IMR-90 (cell line): ENCODE measurements around the gene OBP2B. TPM values are rescaled to one million over a fixed set of nuclear protein-coding genes. Genes with fewer than 3 reads are reported as not detected.

Experiments
- ATAC-seq: fragments of 200-7000 bp; cut with Tn5 transposase; 2 replicates; pipeline ENCODE4 v1.9.1; 2020; ENCODE audit warnings: low read depth, mild to moderate bottlenecking, moderate library complexity
- BruUV-seq: library from RNA; stranded (reverse); fragments of 400-500 nt; replicated peaks from 2 replicates; lab custom pipeline; 2021; lab: Mats Ljungman, UMichigan
- CTCF ChIA-PET: fragments of 300-600 bp; formaldehyde crosslinking; extraction: SDS; loops from one replicate; lab custom pipeline; 2021; ENCODE audit warnings: antibody characterized with exemption; lab: Yijun Ruan, JAX
- POLR2A ChIA-PET: fragments of 300-600 bp; sonication (Branson Sonifier 250); formaldehyde crosslinking; loops from one replicate; lab custom pipeline; 2022; ENCODE audit warnings: antibody characterized with exemption; ENCODE audit not compliant: unreplicated experiment; lab: Charles Lee
- DNase-seq: peaks from one replicate; pipeline ENCODE4 v3.0.0; 2013
- H2AFZ ChIP-seq: replicated peaks from 2 replicates; pipeline ENCODE3; 2013; ENCODE audit warnings: low read length, mild to moderate bottlenecking; ENCODE audit not compliant: poor library complexity
- H2AK5ac ChIP-seq: 2 replicates; pipeline ENCODE4 v1.6.1; 2013; ENCODE audit warnings: low read depth, low read length, inconsistent platforms
- H2AK9ac ChIP-seq: replicated peaks from 2 replicates; pipeline ENCODE3; 2013; ENCODE audit warnings: mild to moderate bottlenecking, low read depth, low read length, moderate library complexity; ENCODE audit not compliant: poor library complexity
- H2BK120ac ChIP-seq: 2 replicates; pipeline ENCODE4 v1.6.1; 2013; ENCODE audit warnings: low read depth, low read length, inconsistent platforms
- H2BK15ac ChIP-seq: 3 replicates; pipeline ENCODE4 v1.6.1; 2013; ENCODE audit warnings: low read depth, low read length, inconsistent platforms
- H2BK20ac ChIP-seq: 2 replicates; pipeline ENCODE4 v1.6.1; 2013; ENCODE audit warnings: low read depth, mild to moderate bottlenecking, inconsistent platforms, low read length, moderate library complexity
- H2BK5ac ChIP-seq: 2 replicates; pipeline ENCODE4 v1.6.1; 2013; ENCODE audit warnings: mild to moderate bottlenecking, low read depth, low read length, inconsistent platforms; ENCODE audit not compliant: poor library complexity, severe bottlenecking
- H3K14ac ChIP-seq: replicated peaks from 2 replicates; pipeline ENCODE4 v1.6.1; 2013; ENCODE audit warnings: low read depth, low read length, inconsistent platforms
- H3K18ac ChIP-seq: 2 replicates; pipeline ENCODE4 v1.6.1; 2013; ENCODE audit warnings: low read depth, low read length, control low read depth
- H3K23ac ChIP-seq: 2 replicates; pipeline ENCODE4 v1.6.1; 2013; ENCODE audit warnings: low read depth, low read length, inconsistent platforms
- H3K27ac ChIP-seq: 2 replicates; pipeline ENCODE4 v1.5.1; 2013; ENCODE audit warnings: mild to moderate bottlenecking, control low read depth, low read length; ENCODE audit not compliant: insufficient read depth
- H3K27me3 ChIP-seq: 2 replicates; pipeline ENCODE4 v1.6.1; 2013; ENCODE audit warnings: low read length; ENCODE audit not compliant: control insufficient read depth, insufficient read depth
- H3K36me3 ChIP-seq: 2 replicates; pipeline ENCODE4 v1.6.1; 2013; ENCODE audit warnings: low read length, mixed read lengths; ENCODE audit not compliant: control insufficient read depth, insufficient read depth
- H3K4ac ChIP-seq: 2 replicates; pipeline ENCODE4 v1.6.1; 2013; ENCODE audit warnings: low read depth, low read length, inconsistent platforms
- H3K4me1 ChIP-seq: 2 replicates; pipeline ENCODE4 v1.6.1; 2013; ENCODE audit warnings: low read length, mixed read lengths; ENCODE audit not compliant: control insufficient read depth, insufficient read depth
- H3K4me2 ChIP-seq: 2 replicates; pipeline ENCODE4 v1.6.1; 2013; ENCODE audit warnings: low read depth, mild to moderate bottlenecking, control low read depth, low read length, moderate library complexity
- H3K4me3 ChIP-seq: 2 replicates; pipeline ENCODE4 v1.5.1; 2013; ENCODE audit warnings: low read depth, mild to moderate bottlenecking, control low read depth, low read length, moderate library complexity; ENCODE audit not compliant: insufficient read depth
- H3K56ac ChIP-seq: 2 replicates; pipeline ENCODE4 v1.6.1; 2013; ENCODE audit warnings: low read length, inconsistent platforms; ENCODE audit not compliant: insufficient read depth; ENCODE audit errors: extremely low read depth
- H3K79me1 ChIP-seq, 2 experiments: 2 replicates each; pipeline ENCODE4 v1.6.1; 2013; ENCODE audit warnings: low read length in 2 of 2, inconsistent platforms in 1 of 2, low read depth in 1 of 2
- H3K9ac ChIP-seq: 2 replicates; pipeline ENCODE4 v1.6.1; 2013; ENCODE audit warnings: low read depth, low read length, control low read depth
- H3K9me1 ChIP-seq: 2 replicates; pipeline ENCODE4 v1.6.1; 2013; ENCODE audit warnings: low read length, inconsistent platforms; ENCODE audit not compliant: insufficient read depth
- H3K9me3 ChIP-seq: 2 replicates; pipeline ENCODE4 v1.6.1; 2013; ENCODE audit warnings: low read length; ENCODE audit not compliant: control insufficient read depth, insufficient read depth
- H4K20me1 ChIP-seq: 2 replicates; pipeline ENCODE4 v1.6.1; 2013; ENCODE audit warnings: low read length, inconsistent platforms; ENCODE audit not compliant: insufficient read depth
- H4K5ac ChIP-seq: 2 replicates; pipeline ENCODE4 v1.6.1; 2013; ENCODE audit warnings: mild to moderate bottlenecking, low read depth, low read length, control low read depth
- H4K8ac ChIP-seq, 2 experiments: 2 replicates each; pipeline ENCODE4 v1.6.1; 2013; ENCODE audit warnings: low read depth in 2 of 2, low read length in 2 of 2, control low read depth in 1 of 2, inconsistent platforms in 1 of 2
- H4K91ac ChIP-seq: 2 replicates; pipeline ENCODE4 v1.6.1; 2013; ENCODE audit warnings: low read depth, low read length, inconsistent platforms; ENCODE audit not compliant: insufficient read depth
- BHLHE40 ChIP-seq: fragments of 150-350 bp; IDR thresholded peaks from 2 replicates; pipeline ENCODE4 v1.6.1; 2016; ENCODE audit warnings: mild to moderate bottlenecking, low read depth, low read length
- CEBPB ChIP-seq: IDR thresholded peaks from 2 replicates; pipeline ENCODE4 v1.6.1; 2012; ENCODE audit warnings: low read depth, low read length, improper control_type of control experiment
- CHD1 ChIP-seq: IDR thresholded peaks from 2 replicates; pipeline ENCODE4 v1.6.1; 2012; ENCODE audit warnings: low read depth, low read length, improper control_type of control experiment
- FOS ChIP-seq: fragments of 150-350 bp; IDR thresholded peaks from 2 replicates; pipeline ENCODE4 v1.6.1; 2016; ENCODE audit warnings: low read depth, low read length
- MAFK ChIP-seq: IDR thresholded peaks from 2 replicates; pipeline ENCODE4 v1.6.1; 2012; ENCODE audit warnings: low read depth, low read length, improper control_type of control experiment
- MAZ ChIP-seq: IDR thresholded peaks from 2 replicates; pipeline ENCODE4 v1.6.1; 2012; ENCODE audit warnings: low read depth, mild to moderate bottlenecking, low read length, improper control_type of control experiment, moderate library complexity, borderline replicate concordance
- MXI1 ChIP-seq: IDR thresholded peaks from 2 replicates; pipeline ENCODE4 v1.6.1; 2012; ENCODE audit warnings: low read depth, mild to moderate bottlenecking, low read length, moderate library complexity, borderline replicate concordance
- NFE2L2 ChIP-seq: fragments of 150-350 bp; IDR thresholded peaks from 2 replicates; pipeline ENCODE4 v1.6.1; 2016; ENCODE audit warnings: low read depth, mild to moderate bottlenecking, low read length
- POLR2A ChIP-seq: IDR thresholded peaks from 2 replicates; pipeline ENCODE4 v1.6.1; 2012; ENCODE audit warnings: mild to moderate bottlenecking, low read depth, low read length
- RAD21 ChIP-seq: IDR thresholded peaks from 2 replicates; pipeline ENCODE4 v1.6.1; 2012; ENCODE audit warnings: low read length, improper control_type of control experiment
- RCOR1 ChIP-seq: IDR thresholded peaks from 2 replicates; pipeline ENCODE4 v1.6.1; 2012; ENCODE audit warnings: mild to moderate bottlenecking, low read length, improper control_type of control experiment; ENCODE audit not compliant: insufficient replicate concordance
- RFX5 ChIP-seq: IDR thresholded peaks from 2 replicates; pipeline ENCODE4 v1.8.0; 2012; ENCODE audit warnings: low read depth, mild to moderate bottlenecking, low read length, moderate library complexity
- SMC3 ChIP-seq: fragments of 150-350 bp; IDR thresholded peaks from 2 replicates; pipeline ENCODE4 v1.6.1; 2016; ENCODE audit warnings: low read depth, mild to moderate bottlenecking, antibody characterized with exemption, low read length, moderate library complexity
- WGBS, 2 experiments: methylation state at CpG; one replicate each; pipeline versions ENCODE4 v1.1.5 to v1.1.7; 2013; ENCODE audit warnings: missing lambda C conversion rate in 2 of 2; ENCODE audit not compliant: insufficient read length in 1 of 2; ENCODE audit errors: extremely low coverage in 2 of 2; 5-methylcytosine and 5-hydroxymethylcytosine counted together
- dilution Hi-C: fragments of 300-500 bp; cut with HindIII; formaldehyde crosslinking; loops from one replicate; pipeline ENCODE4 v1.14.3; 2018; ENCODE audit warnings: low sequenced_read_pairs; ENCODE audit not compliant: unreplicated experiment
- in situ Hi-C: fragments of 300-500 bp; cut with MboI; formaldehyde crosslinking; loops from 3 replicates; pipeline ENCODE4 v1.14.3; 2019; ENCODE audit warnings: low sequenced_read_pairs, inconsistent platforms, mixed read lengths
- intact Hi-C: fragments of 100-400 bp; cut with micrococcal nuclease; formaldehyde crosslinking; loops from 2 replicates; pipeline ENCODE4 v1.10.0; 2022
- polyA plus RNA-seq, 3 experiments: library from polyadenylated mRNA; depleted of rRNA; stranded (reverse); fragments of >200 nt; gene quantifications; 2 replicates each; pipeline ENCODE4 v1.2.3, GENCODE V29; 2012; ENCODE audit warnings: low replicate concordance in 1 of 3
- total RNA-seq: library from RNA; depleted of rRNA; stranded (reverse); fragments of >200 nt; gene quantifications from 2 replicates; pipeline ENCODE4 v1.2.3, GENCODE V29; 2012
- TF ChIP-seq, protein P1 (sequence below): conservative IDR thresholded peaks from 2 replicates; pipeline ENCODE4 v1.5.1; 2012; ENCODE audit warnings: mild to moderate bottlenecking, low read depth, low read length, improper control_type of control experiment
- TF ChIP-seq, protein P2 (sequence below): fragments of 150-350 bp; IDR thresholded peaks from 2 replicates; pipeline ENCODE4 v1.6.1; 2017; ENCODE audit warnings: mild to moderate bottlenecking, antibody characterized with exemption, low read length, low read depth
- TF ChIP-seq, protein P3 (sequence below): fragments of 150-350 bp; IDR thresholded peaks from 2 replicates; pipeline ENCODE4 v1.6.1; 2016; ENCODE audit warnings: low read depth, mild to moderate bottlenecking, low read length, moderate library complexity, borderline replicate concordance

Gene OBP2B
- total and polyA plus RNA-seq, 2 of the 4 experiments (the other 2 are of a cell fraction): not detected

DNA sequence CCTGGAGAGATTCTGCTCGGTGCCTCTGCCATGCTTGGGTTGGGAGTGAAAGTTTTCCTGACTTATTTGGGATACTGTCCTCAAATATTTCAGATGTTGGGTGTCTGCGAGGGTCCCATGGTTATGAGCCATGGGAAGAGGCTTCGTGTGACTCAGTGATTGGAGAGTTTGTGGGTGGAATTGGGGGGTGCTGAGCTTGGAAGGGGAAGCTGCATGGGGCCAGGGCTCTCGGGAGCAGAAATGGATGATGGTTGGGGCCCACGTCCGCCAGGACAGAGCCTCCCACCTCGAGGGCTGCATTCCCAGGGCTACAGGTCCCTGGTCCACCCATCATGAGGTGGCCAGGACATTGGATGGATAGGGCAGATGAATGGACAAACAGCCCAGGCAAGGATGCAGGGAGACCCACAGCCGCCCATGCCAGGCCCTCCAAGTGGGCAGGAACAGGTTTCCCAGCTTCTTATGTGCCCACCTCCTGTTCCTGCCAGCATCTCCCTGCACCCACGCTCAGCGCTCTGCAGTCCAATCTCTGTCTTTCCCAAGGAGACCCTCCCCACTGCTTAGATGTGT lies 5.5 kb downstream of the OBP2B start:
- Histone ChIP-seq H3K56ac (no peak overlapping the region), H2AK5ac (no peak overlapping the region), H4K8ac (no peak overlapping the region), H2BK120ac (no peak overlapping the region), H3K79me1 (no peaks in the 10 kb centered on the region), H3K14ac (no peak overlapping the region), H3K9ac (no peak overlapping the region), H4K20me1 (no peaks in the 10 kb centered on the region), H3K4me2 (no peak overlapping the region), H3K4me1 (no peaks in the 10 kb centered on the region), H3K36me3 (no peaks in the 10 kb centered on the region), H2BK15ac (no peak overlapping the region), H2AK9ac (no peak overlapping the region), H3K4me3 (no peak overlapping the region), H3K9me3 (0 out of 2 replicates have a peak, but pooled peaks cover 1% of the 10 kb centered on the region), H2AFZ (no peak overlapping the region), H3K4ac (no peak overlapping the region), H3K18ac (no peak overlapping the region), H3K27ac (no peak overlapping the region), H2BK20ac (no peak overlapping the region), H4K91ac (no peak overlapping the region), H2BK5ac (no peak overlapping the region), H3K9me1 (no peaks in the 10 kb centered on the region), H4K5ac (no peak overlapping the region), H3K27me3 (peaks cover 34% of the 10 kb centered on the region), H3K23ac (no peak overlapping the region)
- dilution Hi-C loops (no loop called here), in situ Hi-C loops (no loop called here), intact Hi-C loops (no loop called here)
- DNase-seq (no peak), ATAC-seq (no peak)
- POLR2A ChIA-PET: no interaction called here
- 20% methylated on average over 2 of the region's 10 CpGs; no CpG with 5 or more reads in 1 of the 2 experiments for WGBS, 2 experiments
- BruUV-seq: no TSS peak
- CTCF ChIA-PET: no interaction called here
- TF ChIP-seq POLR2A: no peak
- no peak for TF ChIP-seq MAFK
- no peak for TF ChIP-seq CEBPB
- TF ChIP-seq, protein P1, sequence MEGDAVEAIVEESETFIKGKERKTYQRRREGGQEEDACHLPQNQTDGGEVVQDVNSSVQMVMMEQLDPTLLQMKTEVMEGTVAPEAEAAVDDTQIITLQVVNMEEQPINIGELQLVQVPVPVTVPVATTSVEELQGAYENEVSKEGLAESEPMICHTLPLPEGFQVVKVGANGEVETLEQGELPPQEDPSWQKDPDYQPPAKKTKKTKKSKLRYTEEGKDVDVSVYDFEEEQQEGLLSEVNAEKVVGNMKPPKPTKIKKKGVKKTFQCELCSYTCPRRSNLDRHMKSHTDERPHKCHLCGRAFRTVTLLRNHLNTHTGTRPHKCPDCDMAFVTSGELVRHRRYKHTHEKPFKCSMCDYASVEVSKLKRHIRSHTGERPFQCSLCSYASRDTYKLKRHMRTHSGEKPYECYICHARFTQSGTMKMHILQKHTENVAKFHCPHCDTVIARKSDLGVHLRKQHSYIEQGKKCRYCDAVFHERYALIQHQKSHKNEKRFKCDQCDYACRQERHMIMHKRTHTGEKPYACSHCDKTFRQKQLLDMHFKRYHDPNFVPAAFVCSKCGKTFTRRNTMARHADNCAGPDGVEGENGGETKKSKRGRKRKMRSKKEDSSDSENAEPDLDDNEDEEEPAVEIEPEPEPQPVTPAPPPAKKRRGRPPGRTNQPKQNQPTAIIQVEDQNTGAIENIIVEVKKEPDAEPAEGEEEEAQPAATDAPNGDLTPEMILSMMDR: no peak
- no peak for TF ChIP-seq RCOR1
- no peak for TF ChIP-seq FOS
- TF ChIP-seq MXI1: no peak
- no peak for TF ChIP-seq MAZ
- TF ChIP-seq, protein P2, sequence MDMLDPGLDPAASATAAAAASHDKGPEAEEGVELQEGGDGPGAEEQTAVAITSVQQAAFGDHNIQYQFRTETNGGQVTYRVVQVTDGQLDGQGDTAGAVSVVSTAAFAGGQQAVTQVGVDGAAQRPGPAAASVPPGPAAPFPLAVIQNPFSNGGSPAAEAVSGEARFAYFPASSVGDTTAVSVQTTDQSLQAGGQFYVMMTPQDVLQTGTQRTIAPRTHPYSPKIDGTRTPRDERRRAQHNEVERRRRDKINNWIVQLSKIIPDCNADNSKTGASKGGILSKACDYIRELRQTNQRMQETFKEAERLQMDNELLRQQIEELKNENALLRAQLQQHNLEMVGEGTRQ: no peak
- TF ChIP-seq RFX5: no peak
- TF ChIP-seq, protein P3, sequence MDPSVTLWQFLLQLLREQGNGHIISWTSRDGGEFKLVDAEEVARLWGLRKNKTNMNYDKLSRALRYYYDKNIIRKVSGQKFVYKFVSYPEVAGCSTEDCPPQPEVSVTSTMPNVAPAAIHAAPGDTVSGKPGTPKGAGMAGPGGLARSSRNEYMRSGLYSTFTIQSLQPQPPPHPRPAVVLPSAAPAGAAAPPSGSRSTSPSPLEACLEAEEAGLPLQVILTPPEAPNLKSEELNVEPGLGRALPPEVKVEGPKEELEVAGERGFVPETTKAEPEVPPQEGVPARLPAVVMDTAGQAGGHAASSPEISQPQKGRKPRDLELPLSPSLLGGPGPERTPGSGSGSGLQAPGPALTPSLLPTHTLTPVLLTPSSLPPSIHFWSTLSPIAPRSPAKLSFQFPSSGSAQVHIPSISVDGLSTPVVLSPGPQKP: no peak
- TF ChIP-seq RAD21: no peak
- TF ChIP-seq BHLHE40: no peak
- no peak for TF ChIP-seq CHD1
- no peak for TF ChIP-seq SMC3
- TF ChIP-seq NFE2L2: no peak
